ENCODE results near the gene TRIB2.

GRCh38 chr2:12685145-12685544 is 31.6 kb upstream of the TRIB2 start:
- TF ChIP-seq CTCF (conservative IDR thresholded peaks at IDR 0.05; ENCODE audit: low read depth, low read length) (no peak), MXI1 (IDR thresholded peaks at IDR 0.05; ENCODE audit: borderline replicate concordance, low read depth, low read length) (no peak), RFX5 (IDR thresholded peaks at IDR 0.05; ENCODE audit: low read depth, low read length) (no peak), MAFK (IDR thresholded peaks at IDR 0.05; ENCODE audit: low read depth, low read length) (no peak)
